H1 (cell line): ENCODE results near the gene FAM174B. TPM values are rescaled to one million over a fixed set of nuclear protein-coding genes. Genes with fewer than 3 reads are reported as not detected.

Experiments
- CTCF ChIA-PET: fragments of 300-600 bp; sonication (Branson Sonifier 250); formaldehyde crosslinking; loops from one replicate; lab custom pipeline; 2021; ENCODE audit not compliant: partially characterized antibody; lab: Charles Lee
- POLR2A ChIA-PET: fragments of 300-600 bp; sonication (Branson Sonifier 250); formaldehyde crosslinking; loops from one replicate; lab custom pipeline; 2021; ENCODE audit warnings: inconsistent platforms; ENCODE audit not compliant: partially characterized antibody; lab: Charles Lee
- DNase-seq, 2 experiments: peaks; one replicate each; pipeline versions ENCODE4 v3.0.0 to v3.0.0-alpha.2; 2010 to 2022; ENCODE audit warnings: low spot score in 2 of 2, low read depth in 1 of 2, mixed read lengths in 1 of 2
- FAIRE-seq: peaks from 2 replicates; lab custom pipeline; 2011; peaks lifted over from hg19 to GRCh38; lab: Jason Lieb, UNC
- H2AFZ ChIP-seq: 2 replicates; pipeline ENCODE4 v1.8.1; 2012; ENCODE audit warnings: low read length, inconsistent platforms
- H2AK5ac ChIP-seq: 2 replicates; pipeline ENCODE4 v1.6.1; 2013; ENCODE audit warnings: low read depth, low read length
- H2BK120ac ChIP-seq: replicated peaks from 2 replicates; pipeline ENCODE3; 2013; ENCODE audit warnings: low read depth, low read length, inconsistent platforms
- H2BK12ac ChIP-seq: 2 replicates; pipeline ENCODE4 v1.6.1; 2013; ENCODE audit warnings: low read depth, low read length
- H2BK15ac ChIP-seq: 2 replicates; pipeline ENCODE4 v1.6.1; 2013; ENCODE audit warnings: low read length
- H2BK20ac ChIP-seq: 2 replicates; pipeline ENCODE4 v1.6.1; 2013; ENCODE audit warnings: low read length
- H2BK5ac ChIP-seq: 2 replicates; pipeline ENCODE4 v1.6.1; 2013; ENCODE audit warnings: low read depth, low read length
- H3K14ac ChIP-seq: 2 replicates; pipeline ENCODE4 v1.6.1; 2013; ENCODE audit warnings: inconsistent platforms; ENCODE audit not compliant: insufficient read length
- H3K18ac ChIP-seq: 2 replicates; pipeline ENCODE4 v1.6.1; 2013; ENCODE audit warnings: low read length; ENCODE audit errors: extremely low read depth
- H3K23ac ChIP-seq: 2 replicates; pipeline ENCODE4 v1.6.1; 2013; ENCODE audit warnings: inconsistent platforms; ENCODE audit not compliant: insufficient read length
- H3K23me2 ChIP-seq: 2 replicates; pipeline ENCODE4 v1.6.1; 2013; ENCODE audit warnings: low read depth, low read length
- H3K27ac ChIP-seq: 2 replicates; pipeline ENCODE4 v1.6.1; 2011; ENCODE audit warnings: low read depth, low read length, inconsistent platforms
- H3K27me3 ChIP-seq, 4 experiments: replicated peaks in 1 of 4; 1 replicate in 1 of 4; 2 replicates in 3 of 4; pipeline versions ENCODE4 v1.6.1 to v1.8.1; 2011 to 2013; ENCODE audit warnings: low read length in 3 of 4, mild to moderate bottlenecking in 3 of 4, inconsistent platforms in 2 of 4, mixed read lengths in 2 of 4, moderate library complexity in 1 of 4; ENCODE audit not compliant: control insufficient read depth in 3 of 4, insufficient read depth in 3 of 4; ENCODE audit errors: extremely low read depth in 1 of 4
- H3K36me3 ChIP-seq, 4 experiments: 2 replicates each; pipeline versions ENCODE4 v1.6.1 to v1.8.1; 2011 to 2013; ENCODE audit warnings: mild to moderate bottlenecking in 4 of 4, low read length in 3 of 4, moderate library complexity in 2 of 4, control low read depth in 1 of 4, inconsistent platforms in 1 of 4; ENCODE audit not compliant: insufficient read depth in 4 of 4, control insufficient read depth in 2 of 4
- H3K4ac ChIP-seq: replicated peaks from 2 replicates; pipeline ENCODE3; 2013; ENCODE audit warnings: low read length, low read depth, mixed read lengths, inconsistent platforms; ENCODE audit not compliant: insufficient read length
- H3K4me1 ChIP-seq, 4 experiments: replicated peaks in 1 of 4; 1 replicate in 1 of 4; 2 replicates in 3 of 4; pipeline versions ENCODE4 v1.6.1 to v1.8.1; 2011 to 2013; ENCODE audit warnings: low read length in 3 of 4, inconsistent platforms in 2 of 4, mixed read lengths in 1 of 4; ENCODE audit not compliant: insufficient read depth in 4 of 4, control insufficient read depth in 3 of 4
- H3K4me2 ChIP-seq, 2 experiments: 2 replicates each; pipeline versions ENCODE4 v1.6.1 to v1.8.1; 2011 to 2013; ENCODE audit warnings: low read depth in 2 of 2, low read length in 2 of 2, control low read depth in 1 of 2, inconsistent platforms in 1 of 2, mild to moderate bottlenecking in 1 of 2; ENCODE audit not compliant: insufficient read depth in 1 of 2
- H3K4me3 ChIP-seq, 4 experiments: fragments of 200-600, 300-600 bp in 1 of 4; sonication (generic), shearing (Covaris generic), sonication (Bioruptor Twin) in 1 of 4; 2 replicates each; pipeline versions ENCODE4 v1.5.1 to v1.8.1; 2011 to 2016; ENCODE audit warnings: low read length in 4 of 4, low read depth in 3 of 4, control low read depth in 2 of 4, inconsistent platforms in 2 of 4, mild to moderate bottlenecking in 2 of 4, mixed read lengths in 1 of 4, moderate library complexity in 1 of 4; ENCODE audit not compliant: insufficient read depth in 2 of 4; ENCODE audit errors: extremely low read depth in 1 of 4
- H3K56ac ChIP-seq: replicated peaks from 2 replicates; pipeline ENCODE3; 2013; ENCODE audit warnings: low read depth, mild to moderate bottlenecking, mixed read lengths, low read length, inconsistent platforms; ENCODE audit not compliant: insufficient read length
- H3K79me1 ChIP-seq: 2 replicates; pipeline ENCODE4 v1.6.1; 2013; ENCODE audit warnings: low read depth, low read length, control low read depth
- H3K79me2 ChIP-seq, 2 experiments: 2 replicates each; pipeline versions ENCODE4 v1.6.1 to v1.8.1; 2012 to 2013; ENCODE audit warnings: low read length in 2 of 2, mild to moderate bottlenecking in 2 of 2, inconsistent platforms in 1 of 2; ENCODE audit not compliant: insufficient read depth in 2 of 2, control insufficient read depth in 1 of 2
- H3K9ac ChIP-seq, 4 experiments: replicated peaks in 1 of 4; 1 replicate in 1 of 4; 2 replicates in 3 of 4; pipeline versions ENCODE4 v1.6.1 to v1.8.1; 2011 to 2013; ENCODE audit warnings: low read depth in 3 of 4, low read length in 3 of 4, control low read depth in 2 of 4, mild to moderate bottlenecking in 2 of 4, moderate library complexity in 2 of 4, inconsistent platforms in 1 of 4; ENCODE audit errors: extremely low read depth in 1 of 4
- H3K9me3 ChIP-seq, 2 experiments: 2 replicates each; pipeline versions ENCODE4 v1.6.1 to v1.8.1; 2012 to 2013; ENCODE audit warnings: mild to moderate bottlenecking in 2 of 2, moderate library complexity in 2 of 2, control low read depth in 1 of 2, inconsistent platforms in 1 of 2, low read depth in 1 of 2, low read length in 1 of 2, mixed read lengths in 1 of 2; ENCODE audit not compliant: insufficient read depth in 2 of 2
- H4K20me1 ChIP-seq, 2 experiments: replicated peaks in 1 of 2; 2 replicates each; pipeline versions ENCODE3 to v1.8.1; 2011 to 2013; ENCODE audit warnings: inconsistent platforms in 2 of 2, low read length in 2 of 2, mild to moderate bottlenecking in 1 of 2; ENCODE audit not compliant: insufficient read depth in 2 of 2, control insufficient read depth in 1 of 2
- H4K5ac ChIP-seq: 2 replicates; pipeline ENCODE4 v1.6.1; 2013; ENCODE audit warnings: low read length, low read depth, mixed read lengths, inconsistent platforms; ENCODE audit not compliant: insufficient read length
- H4K8ac ChIP-seq: 2 replicates; pipeline ENCODE4 v1.8.0; 2013; ENCODE audit warnings: mild to moderate bottlenecking, moderate library complexity, low read length, inconsistent platforms; ENCODE audit not compliant: insufficient read depth; ENCODE audit errors: extremely low read depth
- H4K91ac ChIP-seq: replicated peaks from 2 replicates; pipeline ENCODE3; 2013; ENCODE audit warnings: low read length, mixed read lengths, inconsistent platforms; ENCODE audit not compliant: insufficient read length
- ATF2 ChIP-seq: IDR thresholded peaks from 2 replicates; pipeline ENCODE4 v1.6.1; 2012; ENCODE audit warnings: low read length, inconsistent platforms
- CEBPB ChIP-seq: IDR thresholded peaks from 2 replicates; pipeline ENCODE4 v1.6.1; 2012; ENCODE audit warnings: low read depth, low read length
- CHD2 ChIP-seq: IDR thresholded peaks from 2 replicates; pipeline ENCODE4 v1.6.1; 2012; ENCODE audit warnings: low read length, improper control_type of control experiment
- EZH2 ChIP-seq: fragments of 200-600 bp; sonication (generic); IDR thresholded peaks from 2 replicates; pipeline ENCODE4 v1.7.1; 2012; ENCODE audit warnings: low read depth, mild to moderate bottlenecking, moderate library complexity, low read length, inconsistent platforms; ENCODE audit not compliant: severe bottlenecking
- RFX5 ChIP-seq: IDR thresholded peaks from 2 replicates; pipeline ENCODE4 v1.6.1; 2011; ENCODE audit warnings: low read depth, low read length, improper control_type of control experiment, borderline replicate concordance
- SIX5 ChIP-seq: IDR thresholded peaks from 2 replicates; pipeline ENCODE4 v1.6.1; 2011; ENCODE audit warnings: mild to moderate bottlenecking, low read depth, low read length
- SP1 ChIP-seq: IDR thresholded peaks from 2 replicates; pipeline ENCODE4 v1.6.1; 2011; ENCODE audit warnings: low read depth, low read length
- SUZ12 ChIP-seq: fragments of 200-600 bp; sonication (generic); IDR thresholded peaks from 2 replicates; pipeline ENCODE4 v1.6.1; 2012; ENCODE audit warnings: mild to moderate bottlenecking, inconsistent platforms, low read length, moderate library complexity, mixed read lengths
- TAF1 ChIP-seq: IDR thresholded peaks from 2 replicates; pipeline ENCODE4 v1.6.1; 2011; ENCODE audit warnings: mild to moderate bottlenecking, low read depth, low read length
- TAF7 ChIP-seq: optimal IDR thresholded peaks from 2 replicates; pipeline ENCODE3; 2011; ENCODE audit warnings: low read depth, mild to moderate bottlenecking, inconsistent platforms, low read length, moderate library complexity, borderline replicate concordance
- YY1 ChIP-seq: IDR thresholded peaks from 2 replicates; pipeline ENCODE4 v1.6.1; 2011; ENCODE audit warnings: low read depth, mild to moderate bottlenecking, low read length
- ZNF274 ChIP-seq: IDR thresholded peaks from 2 replicates; pipeline ENCODE4 v1.7.0; 2012; ENCODE audit warnings: low read length, borderline replicate concordance; ENCODE audit errors: extremely low read depth
- WGBS, 2 experiments: shearing (Covaris generic) in 1 of 2; methylation state at CpG; one replicate each; pipeline versions ENCODE4 v1.1.6 to v1.1.7; 2013 to 2015; ENCODE audit warnings: low lambda C conversion rate in 2 of 2, mixed read lengths in 2 of 2, inconsistent platforms in 1 of 2, low coverage in 1 of 2, missing lambda C conversion rate in 1 of 2; ENCODE audit not compliant: insufficient replicate concordance in 2 of 2, insufficient coverage in 1 of 2, insufficient read length in 1 of 2; ENCODE audit errors: extremely low coverage in 1 of 2, missing lambda C conversion rate in 1 of 2; 5-methylcytosine and 5-hydroxymethylcytosine counted together
- polyA plus RNA-seq, 7 experiments: library from polyadenylated mRNA; depleted of rRNA in 3 of 7; stranded (reverse) in 5 of 7; unstranded in 2 of 7; fragments of >200 nt in 5 of 7; fragments of 200-250 nt in 2 of 7; gene quantifications; 1 replicate in 5 of 7; 2 replicates in 1 of 7; 4 replicates in 1 of 7; pipeline versions ENCODE4 v1.2.1 to v1.2.3, GENCODE V29; 2011 to 2013; ENCODE audit warnings: missing spikeins in 2 of 7, mixed read lengths in 2 of 7
- total RNA-seq: library from RNA; stranded (reverse); fragmentation: NEBNext Ultra II Directional; extraction: Animal tissue kit (Norgen Biotek cat#: 25700); gene quantifications from 2 replicates; pipeline ENCODE4 v1.2.1, GENCODE V29; 2021

Gene FAM174B
- total and polyA plus RNA-seq, 2 of the 8 experiments (the other 6 are each of a cell fraction or from before 2014, with no cell fraction given) = 9.3 to 35.2 TPM

GRCh38 chr15:92601592-92602266, 53.8 kb downstream of the FAM174B start:
- no peak overlapping the region for H3K27ac ChIP-seq
- no peak overlapping the region; the same call in 1 of the 2 replicates for H4K8ac ChIP-seq
- no peak overlapping the region for H2BK20ac ChIP-seq
- H3K79me1 ChIP-seq = no peaks in the 10 kb centered on the region
- H2AFZ ChIP-seq = no peak overlapping the region
- H3K18ac ChIP-seq = no peak overlapping the region
- ChIA-PET POLR2A (no interaction called here), CTCF (interaction anchor here (0.6 to 1.4 kb wide), 3 partner anchors 11 to 92 kb away, joined by 3 read pairs; no protein-coding TSS in a partner anchor)
- no peak overlapping the region for H3K14ac ChIP-seq
- H3K23me2 ChIP-seq = no peaks in the 10 kb centered on the region
- H3K9me3 ChIP-seq = peaks cover 4 to 6% of the 10 kb centered on the region in 2 experiments; a peak in 2 of 4 replicates
- no peak overlapping the region for H3K4me3 ChIP-seq
- FAIRE-seq (no peak), DNase-seq (no peak)
- H2BK15ac ChIP-seq = no peak overlapping the region
- 75% methylated on average over 3 of the region's 3 CpGs; no CpG with 5 or more reads in 1 of the 2 experiments for WGBS, 2 experiments
- no peaks in the 10 kb centered on the region for H4K20me1 ChIP-seq
- H2BK12ac ChIP-seq = no peak overlapping the region
- no peak overlapping the region for H3K56ac ChIP-seq
- no peak overlapping the region for H3K23ac ChIP-seq
- no peak overlapping the region for H2BK120ac ChIP-seq
- no peaks in the 10 kb centered on the region for H3K36me3 ChIP-seq
- no peak overlapping the region for H2AK5ac ChIP-seq
- H3K4me1 ChIP-seq = no peaks in the 10 kb centered on the region
- H2BK5ac ChIP-seq = no peak overlapping the region
- no peak overlapping the region for H4K91ac ChIP-seq
- H3K4me2 ChIP-seq = no peak overlapping the region
- H3K9ac ChIP-seq = no peak overlapping the region
- no peaks in the 10 kb centered on the region; a peak in 1 of 7 replicates for H3K27me3 ChIP-seq
- no peaks in the 10 kb centered on the region for H3K79me2 ChIP-seq
- H3K4ac ChIP-seq = no peak overlapping the region
- no peak overlapping the region for H4K5ac ChIP-seq
- no peak for TF ChIP-seq SUZ12
- TF ChIP-seq SP1 = no peak
- no peak for TF ChIP-seq SIX5
- no peak for TF ChIP-seq ATF2
- no peak for TF ChIP-seq CHD2
- no peak for TF ChIP-seq ZNF274
- no peak for TF ChIP-seq TAF1
- no peak for TF ChIP-seq TAF7
- TF ChIP-seq EZH2 = no peak
- no peak for TF ChIP-seq RFX5
- TF ChIP-seq YY1 = no peak
- no peak for TF ChIP-seq CEBPB
